Osteoblast (primary cell): Measurements from ENCODE around the gene CLINT1. TPM values are rescaled to one million over a fixed set of nuclear protein-coding genes. Genes with fewer than 3 reads are reported as not detected.
A peak's percentile ranks its signal among the peaks of the same experiment; 100 is the strongest.

Experiments used
- DNase-seq: peaks from one replicate; pipeline ENCODE4 v3.0.0; 2011; ENCODE audit warnings: low spot score, mixed read lengths; ENCODE audit not compliant: insufficient read length; ENCODE audit errors: missing footprints
- H2AFZ ChIP-seq: 2 replicates; pipeline ENCODE4 v1.6.0; 2011; ENCODE audit warnings: mild to moderate bottlenecking, low read length
- H3K27ac ChIP-seq: 2 replicates; pipeline ENCODE4 v1.5.1; 2011; ENCODE audit warnings: mild to moderate bottlenecking, low read depth, low read length, moderate library complexity
- H3K27me3 ChIP-seq: 2 replicates; pipeline ENCODE4 v1.6.0; 2012; ENCODE audit warnings: mild to moderate bottlenecking, control low read depth, inconsistent platforms, low read length, moderate library complexity; ENCODE audit not compliant: insufficient read depth
- H3K36me3 ChIP-seq: 2 replicates; pipeline ENCODE4 v1.5.1; 2011; ENCODE audit warnings: mild to moderate bottlenecking, low read length, control low read depth, moderate library complexity; ENCODE audit not compliant: insufficient read depth
- H3K4me1 ChIP-seq: 2 replicates; pipeline ENCODE4 v1.5.1; 2011; ENCODE audit warnings: mild to moderate bottlenecking, low read length, control low read depth, moderate library complexity; ENCODE audit not compliant: insufficient read depth
- H3K4me2 ChIP-seq: 2 replicates; pipeline ENCODE4 v1.6.0; 2011; ENCODE audit warnings: mild to moderate bottlenecking, low read length; ENCODE audit not compliant: insufficient read depth
- H3K4me3 ChIP-seq: fragments of 200-600 bp; sonication (generic); 3 replicates; pipeline ENCODE4 v1.5.1; 2012; ENCODE audit warnings: mild to moderate bottlenecking, low read length, inconsistent platforms; ENCODE audit not compliant: insufficient read depth
- H3K79me2 ChIP-seq: 2 replicates; pipeline ENCODE4 v1.6.0; 2012; ENCODE audit warnings: mild to moderate bottlenecking, low read length, control low read depth, inconsistent platforms; ENCODE audit not compliant: insufficient read depth
- H3K9me3 ChIP-seq: 2 replicates; pipeline ENCODE4 v1.5.1; 2011; ENCODE audit warnings: low read depth, low read length, control low read depth
- H4K20me1 ChIP-seq: 2 replicates; pipeline ENCODE4 v1.6.0; 2012; ENCODE audit warnings: mild to moderate bottlenecking, low read length, control low read depth; ENCODE audit not compliant: insufficient read depth
- CTCF ChIP-seq: IDR thresholded peaks from 2 replicates; pipeline ENCODE4 v1.5.1; 2011; ENCODE audit warnings: mild to moderate bottlenecking, low read depth, low read length, moderate library complexity; ENCODE audit errors: extremely low read depth
- total RNA-seq: library from RNA; depleted of rRNA; stranded (reverse); fragments of >200 nt; gene quantifications from 2 replicates; pipeline ENCODE4 v1.2.3, GENCODE V29; 2012

Gene CLINT1
- total RNA-seq, 1 donor, result 85.4 TPM

GRCh38 chr5:157902449-157903116 lies 43.6 kb upstream of the CLINT1 start:
- H3K4me2 ChIP-seq, result no peak overlapping the region

DNA sequence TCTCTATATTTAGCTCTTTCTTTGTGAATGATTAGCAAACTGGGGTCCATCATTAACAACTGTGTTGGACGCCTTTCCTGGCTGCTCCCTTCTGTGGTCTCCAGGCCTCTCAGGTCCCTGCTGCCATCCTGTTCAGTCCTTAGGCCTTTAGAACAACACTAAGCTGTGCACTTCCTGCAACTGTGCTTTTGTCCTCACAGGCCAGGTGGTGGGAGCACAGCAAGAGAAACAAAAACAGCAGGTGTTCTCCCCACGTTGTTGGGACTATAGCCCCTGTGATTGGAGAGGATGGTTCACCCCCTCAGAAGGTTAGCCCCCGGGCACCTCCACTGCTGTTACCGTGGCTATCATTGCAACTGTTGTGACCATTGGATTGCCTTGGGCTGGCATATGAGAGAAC lies 41.7 kb upstream of the CLINT1 start:
- H2AFZ ChIP-seq, result no peak overlapping the region
- H3K79me2 ChIP-seq, result no peaks in the 10 kb centered on the region
- no peaks in the 10 kb centered on the region for H3K36me3 ChIP-seq
- H3K27ac ChIP-seq, result no peak overlapping the region
- H3K4me1 ChIP-seq, result no peaks in the 10 kb centered on the region
- no peak for DNase-seq
- no peaks in the 10 kb centered on the region for H3K27me3 ChIP-seq
- H4K20me1 ChIP-seq, result no peaks in the 10 kb centered on the region
- no peaks in the 10 kb centered on the region for H3K9me3 ChIP-seq
- no peak overlapping the region for H3K4me2 ChIP-seq
- H3K4me3 ChIP-seq, result no peak overlapping the region
- no peak for TF ChIP-seq CTCF

More at GRCh38 chr5:157902449-157903116, 43.6 kb upstream of the CLINT1 start:
- no peak for TF ChIP-seq CTCF
- Histone ChIP-seq H3K4me3 (no peak overlapping the region), H3K9me3 (no peaks in the 10 kb centered on the region), H3K4me1 (no peaks in the 10 kb centered on the region), H3K36me3 (no peaks in the 10 kb centered on the region), H3K79me2 (no peaks in the 10 kb centered on the region), H3K27ac (no peak overlapping the region), H3K27me3 (no peaks in the 10 kb centered on the region), H2AFZ (no peak overlapping the region), H4K20me1 (no peaks in the 10 kb centered on the region)
- no peak for DNase-seq

GRCh38 chr5:157893611-157894010 lies 34.7 kb upstream of the CLINT1 start:
- Histone ChIP-seq H3K9me3 (no peaks in the 10 kb centered on the region), H3K4me3 (no peak overlapping the region), H3K4me2 (no peak overlapping the region), H3K27ac (no peak overlapping the region), H3K36me3 (no peaks in the 10 kb centered on the region), H4K20me1 (no peaks in the 10 kb centered on the region), H3K27me3 (no peaks in the 10 kb centered on the region), H3K79me2 (no peaks in the 10 kb centered on the region), H3K4me1 (no peaks in the 10 kb centered on the region), H2AFZ (no peak overlapping the region)
- peak; percentile 26 for DNase-seq
- no peak for TF ChIP-seq CTCF

DNA sequence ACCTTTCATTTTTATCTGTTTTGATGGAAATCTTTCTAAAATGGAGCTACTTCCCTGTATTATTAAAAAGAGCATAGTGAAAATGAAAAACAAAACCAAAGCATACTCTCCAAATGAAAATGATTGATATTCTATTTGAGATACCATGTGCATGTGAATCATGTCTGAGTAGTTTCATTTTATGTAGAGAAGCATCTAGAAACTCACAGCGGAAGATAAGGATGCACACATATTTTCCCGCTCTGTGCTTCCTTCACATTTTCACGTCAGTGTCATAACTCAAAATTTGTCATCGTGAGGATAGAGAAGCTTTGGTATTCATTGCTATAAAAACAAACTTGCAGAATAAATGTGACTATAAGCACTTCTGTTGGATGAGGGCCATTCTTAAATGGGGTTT lies 34.0 kb upstream of the CLINT1 start:
- H3K79me2 ChIP-seq, result no peaks in the 10 kb centered on the region
- H3K27ac ChIP-seq, result no peak overlapping the region
- no peaks in the 10 kb centered on the region for H3K9me3 ChIP-seq
- peak; percentile 52 for DNase-seq
- H2AFZ ChIP-seq, result no peak overlapping the region
- no peaks in the 10 kb centered on the region for H3K27me3 ChIP-seq
- no peaks in the 10 kb centered on the region for H4K20me1 ChIP-seq
- H3K36me3 ChIP-seq, result no peaks in the 10 kb centered on the region
- no peaks in the 10 kb centered on the region for H3K4me1 ChIP-seq
- no peak overlapping the region for H3K4me2 ChIP-seq
- no peak for TF ChIP-seq CTCF
- H3K4me3 ChIP-seq, result no peak overlapping the region
